Thoracic aorta (tissue), 2 donors: ENCODE measurements around the gene DHFR2. TPM values are rescaled to one million over a fixed set of nuclear protein-coding genes. Genes with fewer than 3 reads are reported as not detected.

ENCODE experiments used
- ATAC-seq: fragments of 150-250 bp; one replicate; pipeline ENCODE4 v1.8.0; 2017; ENCODE audit warnings: low read depth; ENCODE audit not compliant: insufficient number of reproducible peaks, low FRiP score
- DNase-seq: peaks from one replicate; pipeline ENCODE4 v3.0.0-alpha.2; 2020; ENCODE audit warnings: low spot score
- H3K27ac ChIP-seq, 2 donors: fragments of 200-600 bp; sonication (generic); 1 replicate in 1 of 2; 2 replicates in 1 of 2; pipeline ENCODE4 v1.5.1; 2016; ENCODE audit warnings: mild to moderate bottlenecking in 2 of 2, moderate library complexity in 2 of 2
- H3K27me3 ChIP-seq: fragments of 200-600 bp; sonication (generic); replicated peaks from 2 replicates; pipeline ENCODE4 v1.6.0; 2016; ENCODE audit warnings: mild to moderate bottlenecking; ENCODE audit not compliant: insufficient read depth
- H3K36me3 ChIP-seq: fragments of 200-600 bp; sonication (generic); one replicate; pipeline ENCODE4 v1.5.1; 2016
- H3K4me1 ChIP-seq, 2 donors: fragments of 200-600 bp; sonication (generic); 1 replicate in 1 of 2; 2 replicates in 1 of 2; pipeline versions ENCODE4 v1.5.1 to v1.6.0; 2016; ENCODE audit warnings: low read depth in 2 of 2, mild to moderate bottlenecking in 1 of 2; ENCODE audit not compliant: control insufficient read depth in 1 of 2
- H3K4me3 ChIP-seq: fragments of 200-600 bp; sonication (generic); 2 replicates; pipeline ENCODE4 v1.5.1; 2016; ENCODE audit warnings: mild to moderate bottlenecking
- H3K9me3 ChIP-seq: fragments of 200-600 bp; sonication (generic); 2 replicates; pipeline ENCODE4 v1.5.1; 2016
- total RNA-seq, 2 donors: library from RNA; depleted of rRNA; stranded (reverse); fragments of >200 nt; gene quantifications; one replicate each; pipeline versions ENCODE4 v1.1.0 to v1.2.3, GENCODE V29; 2016
- TF ChIP-seq, protein P1 (sequence below): fragments of 200-600 bp; sonication (generic); IDR thresholded peaks from one replicate; pipeline ENCODE4 v1.5.1; 2019; ENCODE audit warnings: antibody characterized with exemption

DHFR2 gene
- total RNA-seq, 2 donors from 2014 or later = 4.5 to 8.0 TPM

DNA sequence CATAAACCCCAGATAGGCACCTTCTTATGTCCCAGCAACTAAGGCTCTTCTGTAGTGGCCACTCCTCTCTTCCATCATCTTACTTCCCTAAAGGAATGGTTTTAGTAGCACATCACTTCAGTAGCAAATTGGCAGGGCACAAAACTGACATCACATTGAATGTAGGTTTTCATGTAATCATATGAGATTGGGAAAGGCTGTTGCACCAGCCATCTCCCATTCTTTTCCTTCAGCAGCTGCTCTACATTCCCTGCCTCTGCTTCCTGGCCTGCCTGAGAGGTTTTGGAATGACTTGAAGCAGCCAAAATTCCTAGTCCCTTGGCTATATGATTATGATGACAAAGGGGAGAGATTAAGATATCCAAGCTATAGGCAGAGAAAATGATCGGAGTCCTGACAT is 36.6 kb upstream of the DHFR2 start:
- DNase-seq = no peak
- no peak for ATAC-seq
- TF ChIP-seq, protein P1, sequence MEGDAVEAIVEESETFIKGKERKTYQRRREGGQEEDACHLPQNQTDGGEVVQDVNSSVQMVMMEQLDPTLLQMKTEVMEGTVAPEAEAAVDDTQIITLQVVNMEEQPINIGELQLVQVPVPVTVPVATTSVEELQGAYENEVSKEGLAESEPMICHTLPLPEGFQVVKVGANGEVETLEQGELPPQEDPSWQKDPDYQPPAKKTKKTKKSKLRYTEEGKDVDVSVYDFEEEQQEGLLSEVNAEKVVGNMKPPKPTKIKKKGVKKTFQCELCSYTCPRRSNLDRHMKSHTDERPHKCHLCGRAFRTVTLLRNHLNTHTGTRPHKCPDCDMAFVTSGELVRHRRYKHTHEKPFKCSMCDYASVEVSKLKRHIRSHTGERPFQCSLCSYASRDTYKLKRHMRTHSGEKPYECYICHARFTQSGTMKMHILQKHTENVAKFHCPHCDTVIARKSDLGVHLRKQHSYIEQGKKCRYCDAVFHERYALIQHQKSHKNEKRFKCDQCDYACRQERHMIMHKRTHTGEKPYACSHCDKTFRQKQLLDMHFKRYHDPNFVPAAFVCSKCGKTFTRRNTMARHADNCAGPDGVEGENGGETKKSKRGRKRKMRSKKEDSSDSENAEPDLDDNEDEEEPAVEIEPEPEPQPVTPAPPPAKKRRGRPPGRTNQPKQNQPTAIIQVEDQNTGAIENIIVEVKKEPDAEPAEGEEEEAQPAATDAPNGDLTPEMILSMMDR = no peak

DNA sequence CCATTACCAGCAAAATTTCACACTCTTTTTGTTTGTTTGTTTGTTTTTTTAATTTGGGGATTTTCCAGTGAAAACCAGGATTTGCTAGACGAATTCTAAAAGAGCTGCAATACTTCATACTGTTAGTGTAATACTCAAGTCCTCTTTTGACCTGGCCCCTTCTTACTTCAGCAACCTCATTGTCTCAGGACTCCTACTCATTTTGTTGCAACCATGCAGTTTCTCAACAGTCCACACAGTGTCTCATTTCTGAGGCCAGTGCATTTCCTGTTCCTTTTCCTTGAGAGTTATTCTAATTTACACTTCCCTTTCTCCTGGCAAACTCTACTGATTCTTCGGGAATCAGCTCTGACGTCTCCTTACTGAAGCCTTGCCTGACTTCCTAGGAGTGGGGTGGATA is 35.7 kb upstream of the DHFR2 start:
- TF ChIP-seq, protein P1 = no peak
- DNase-seq (no peak), ATAC-seq (no peak)
- no peaks in the 10 kb centered on the region for H3K4me1 ChIP-seq
- no peaks in the 10 kb centered on the region for H3K27me3 ChIP-seq
- H3K27ac ChIP-seq = no peak overlapping the region
- H3K9me3 ChIP-seq = no peaks in the 10 kb centered on the region
- H3K36me3 ChIP-seq = peaks cover 39% of the 10 kb centered on the region
- no peak overlapping the region for H3K4me3 ChIP-seq

More for the DNA sequence above, 36.6 kb upstream of the DHFR2 start:
- H3K27me3 ChIP-seq = no peaks in the 10 kb centered on the region
- no peaks in the 10 kb centered on the region for H3K4me1 ChIP-seq
- H3K27ac ChIP-seq = no peak overlapping the region
- peaks cover 39% of the 10 kb centered on the region for H3K36me3 ChIP-seq
- H3K4me3 ChIP-seq = no peak overlapping the region
- no peaks in the 10 kb centered on the region for H3K9me3 ChIP-seq

DNA sequence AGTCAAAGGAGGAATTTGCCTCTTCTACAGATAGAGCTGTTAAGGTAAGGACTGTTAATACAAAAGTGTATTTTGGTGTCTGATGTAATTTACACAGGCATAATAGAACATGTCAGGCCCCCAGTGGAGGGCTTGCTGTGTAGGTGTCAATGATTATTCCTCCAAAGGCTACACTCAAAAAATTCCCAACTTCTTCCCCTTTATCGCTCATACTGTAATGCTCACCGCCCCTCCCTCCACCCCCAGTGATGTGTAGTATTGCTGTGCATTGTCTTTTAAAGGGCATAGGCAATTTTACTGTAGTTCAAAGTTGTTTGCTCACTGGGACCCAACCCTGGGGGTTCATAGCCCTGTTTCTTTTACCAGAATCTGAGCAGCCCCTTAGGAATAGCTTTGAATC is 32.4 kb upstream of the DHFR2 start:
- TF ChIP-seq, protein P1 = no peak
- Histone ChIP-seq H3K36me3 (peaks cover 35% of the 10 kb centered on the region), H3K27ac (no peak overlapping the region), H3K27me3 (no peaks in the 10 kb centered on the region), H3K4me3 (no peak overlapping the region), H3K4me1 (no peaks in the 10 kb centered on the region), H3K9me3 (no peaks in the 10 kb centered on the region)
- ATAC-seq (no peak), DNase-seq (no peak)

DNA sequence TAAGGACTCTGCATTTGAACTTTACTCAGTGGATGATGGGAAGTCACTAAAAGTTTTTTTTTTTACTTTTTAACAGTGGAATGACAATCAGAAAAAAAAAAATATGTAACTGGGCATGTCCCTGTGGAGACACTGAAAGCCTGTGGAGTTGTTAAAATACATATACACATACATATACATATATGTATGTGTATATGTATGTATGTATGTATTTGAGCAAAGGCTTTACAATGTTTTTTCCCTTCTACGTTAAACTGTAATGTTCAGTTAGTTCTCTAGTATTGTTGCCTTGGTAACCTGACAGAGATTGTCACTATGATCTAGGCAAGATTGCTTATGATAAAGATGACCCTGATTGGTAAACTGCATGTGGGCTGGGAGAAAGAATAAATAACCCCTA is 30.4 kb upstream of the DHFR2 start:
- Histone ChIP-seq H3K36me3 (peaks cover 24% of the 10 kb centered on the region), H3K9me3 (no peaks in the 10 kb centered on the region), H3K4me1 (no peaks in the 10 kb centered on the region), H3K27ac (no peak overlapping the region), H3K4me3 (no peak overlapping the region), H3K27me3 (no peaks in the 10 kb centered on the region)
- DNase-seq = no peak
- no peak for ATAC-seq
- TF ChIP-seq, protein P1 = no peak

DNA sequence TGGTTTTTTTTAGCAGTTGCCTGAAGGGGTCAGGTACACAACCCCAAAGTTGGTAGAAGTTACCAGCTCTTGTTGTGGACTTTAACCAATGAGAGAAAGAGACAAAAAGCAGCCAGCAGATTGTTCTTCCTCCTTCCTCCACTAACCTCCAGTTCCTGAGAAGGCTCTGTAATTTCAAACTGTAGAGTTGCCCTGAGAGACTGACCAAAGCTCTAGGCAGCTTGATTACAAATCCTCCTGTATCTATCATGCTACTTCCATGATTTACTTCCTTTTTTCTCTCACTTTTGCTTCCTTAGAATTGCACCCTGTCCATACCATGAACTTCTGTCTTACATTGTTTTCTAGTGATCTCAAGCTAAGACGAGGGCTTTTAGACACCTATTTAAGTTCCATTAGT is 29.4 kb upstream of the DHFR2 start:
- Histone ChIP-seq H3K27ac (no peak overlapping the region), H3K4me1 (no peaks in the 10 kb centered on the region), H3K27me3 (no peaks in the 10 kb centered on the region), H3K4me3 (no peak overlapping the region), H3K36me3 (peaks cover 18% of the 10 kb centered on the region), H3K9me3 (no peaks in the 10 kb centered on the region)
- no peak for ATAC-seq
- no peak for DNase-seq
- TF ChIP-seq, protein P1 = no peak
